VCaP (cell line): ENCODE results near the gene KCNK10.

ENCODE experiments used
- H3K27ac ChIP-seq: fragments of 450-650 bp; 2 replicates; pipeline ENCODE4 v1.5.1; 2017
- TF ChIP-seq, protein P1 (sequence below): fragments of 450-650 bp; conservative IDR thresholded peaks from 2 replicates; pipeline ENCODE4 v1.5.1; 2017; ENCODE audit warnings: mild to moderate bottlenecking, moderate library complexity

KCNK10 gene

DNA sequence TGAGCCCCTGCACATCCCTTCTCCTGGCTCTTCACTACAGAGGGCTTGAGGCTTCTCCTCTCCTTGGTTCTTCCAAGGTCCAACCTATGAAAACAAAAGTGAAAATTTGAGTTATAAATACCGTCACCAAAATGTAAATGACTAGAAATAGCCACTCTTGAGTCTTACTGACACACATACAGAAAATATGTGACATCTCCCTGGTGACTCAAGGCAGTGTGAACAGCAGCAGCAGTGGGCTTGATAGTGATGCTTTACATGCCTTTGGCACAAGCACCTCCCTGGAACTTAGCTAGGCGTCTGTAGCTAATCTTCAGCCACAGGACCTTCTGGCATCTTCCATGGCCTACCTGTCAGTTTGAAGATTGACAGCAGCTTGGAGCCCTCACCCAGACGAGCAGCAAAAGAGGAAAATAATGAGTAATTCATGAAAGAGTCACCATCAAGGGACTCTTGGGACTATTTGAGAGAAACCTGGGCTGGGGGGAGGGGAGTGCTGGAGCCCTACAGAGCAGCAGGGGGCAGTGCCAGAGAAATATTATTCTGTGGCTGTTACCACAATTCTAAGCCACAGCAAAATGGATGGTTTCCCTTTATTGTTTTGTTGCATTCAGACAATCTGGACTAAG is 158.0 kb downstream of the KCNK10 start:
- no peak overlapping the region for H3K27ac ChIP-seq
- TF ChIP-seq, protein P1, sequence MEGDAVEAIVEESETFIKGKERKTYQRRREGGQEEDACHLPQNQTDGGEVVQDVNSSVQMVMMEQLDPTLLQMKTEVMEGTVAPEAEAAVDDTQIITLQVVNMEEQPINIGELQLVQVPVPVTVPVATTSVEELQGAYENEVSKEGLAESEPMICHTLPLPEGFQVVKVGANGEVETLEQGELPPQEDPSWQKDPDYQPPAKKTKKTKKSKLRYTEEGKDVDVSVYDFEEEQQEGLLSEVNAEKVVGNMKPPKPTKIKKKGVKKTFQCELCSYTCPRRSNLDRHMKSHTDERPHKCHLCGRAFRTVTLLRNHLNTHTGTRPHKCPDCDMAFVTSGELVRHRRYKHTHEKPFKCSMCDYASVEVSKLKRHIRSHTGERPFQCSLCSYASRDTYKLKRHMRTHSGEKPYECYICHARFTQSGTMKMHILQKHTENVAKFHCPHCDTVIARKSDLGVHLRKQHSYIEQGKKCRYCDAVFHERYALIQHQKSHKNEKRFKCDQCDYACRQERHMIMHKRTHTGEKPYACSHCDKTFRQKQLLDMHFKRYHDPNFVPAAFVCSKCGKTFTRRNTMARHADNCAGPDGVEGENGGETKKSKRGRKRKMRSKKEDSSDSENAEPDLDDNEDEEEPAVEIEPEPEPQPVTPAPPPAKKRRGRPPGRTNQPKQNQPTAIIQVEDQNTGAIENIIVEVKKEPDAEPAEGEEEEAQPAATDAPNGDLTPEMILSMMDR: no peak

DNA sequence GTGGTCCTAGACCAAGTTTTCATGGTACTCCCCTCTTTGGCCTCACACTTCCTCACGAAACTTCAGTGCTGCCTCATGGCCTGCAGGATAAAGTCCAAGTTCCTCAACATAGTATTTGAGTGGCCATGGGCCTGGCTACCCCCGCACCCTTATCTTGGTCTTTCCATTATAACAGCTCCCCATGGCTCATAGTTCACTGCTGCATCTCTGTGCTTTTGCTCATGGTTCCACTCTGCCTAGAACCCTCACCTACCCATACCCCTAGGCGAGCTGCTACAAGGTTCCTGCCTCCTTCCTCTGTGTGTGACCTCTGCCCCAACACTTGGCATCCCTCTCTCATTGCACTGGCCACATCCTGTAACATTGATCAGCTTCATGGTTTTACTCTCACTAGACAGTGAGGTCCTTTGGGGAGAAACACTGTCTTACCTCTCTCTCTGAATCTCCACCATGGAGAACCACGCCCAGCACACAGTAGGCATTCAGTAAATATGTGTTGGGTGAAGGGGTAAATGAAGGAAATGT is 159.3 kb downstream of the KCNK10 start:
- H3K27ac ChIP-seq: no peak overlapping the region
- TF ChIP-seq, protein P1: no peak

DNA sequence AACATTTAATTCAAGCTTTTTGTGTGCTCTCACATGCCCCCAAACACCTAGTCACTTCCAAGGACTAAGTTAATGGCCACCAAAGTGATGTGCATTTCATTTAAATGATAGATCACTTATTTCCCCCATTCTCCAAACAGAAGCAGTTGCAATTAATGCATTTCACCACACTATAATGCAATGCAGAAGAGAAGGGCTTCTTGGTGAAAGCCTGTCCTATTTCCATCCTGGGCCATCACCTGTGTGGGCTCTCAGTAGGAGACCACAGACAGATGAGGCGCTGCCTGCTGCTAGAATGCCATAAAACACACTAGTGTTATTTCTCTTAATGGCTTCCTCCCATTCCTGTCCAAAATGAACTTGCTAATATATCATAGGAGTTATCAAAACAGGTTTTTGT is 166.9 kb downstream of the KCNK10 start:
- TF ChIP-seq, protein P1: no peak
- no peak overlapping the region; the same call in 1 of the 2 replicates for H3K27ac ChIP-seq

DNA sequence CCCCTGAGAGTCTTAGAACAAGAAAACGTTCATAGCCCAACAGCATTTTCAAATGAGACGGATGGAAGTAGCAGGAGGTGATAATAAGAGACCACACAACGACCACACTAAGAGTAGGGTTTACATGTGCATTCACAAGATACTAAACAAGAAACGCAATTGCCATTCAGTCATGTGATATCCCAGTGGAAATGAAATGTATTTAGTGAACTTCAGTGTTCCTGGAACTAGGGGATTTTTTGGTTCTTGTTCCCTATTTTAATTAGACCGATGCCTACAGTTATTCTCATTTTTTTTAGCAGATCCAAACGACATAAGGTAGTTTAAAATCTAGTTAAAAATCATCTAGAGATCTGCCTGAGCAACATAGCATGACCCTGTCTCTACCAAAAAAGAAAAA is 168.1 kb downstream of the KCNK10 start:
- no peak overlapping the region for H3K27ac ChIP-seq
- TF ChIP-seq, protein P1: no peak

DNA sequence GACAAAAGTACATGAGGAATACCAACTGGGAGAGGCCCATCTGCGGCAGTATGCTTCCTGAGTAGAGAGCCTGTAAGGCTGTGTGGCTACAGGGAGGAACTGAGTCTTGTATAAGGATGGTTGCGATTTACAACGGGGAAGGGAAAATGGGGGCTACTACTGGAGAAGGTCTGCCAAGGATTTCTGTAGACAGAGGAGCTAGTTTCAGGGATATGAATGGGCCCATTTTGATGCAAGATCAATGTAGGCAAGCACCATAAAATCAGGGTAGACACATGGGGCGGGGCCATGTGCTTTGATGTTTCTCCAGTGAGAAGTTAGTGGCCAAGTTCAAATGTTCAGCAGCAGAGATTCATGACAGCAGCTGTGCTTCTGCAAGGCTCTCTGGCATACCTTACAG is 168.7 kb downstream of the KCNK10 start:
- no peak overlapping the region for H3K27ac ChIP-seq
- TF ChIP-seq, protein P1: no peak

DNA sequence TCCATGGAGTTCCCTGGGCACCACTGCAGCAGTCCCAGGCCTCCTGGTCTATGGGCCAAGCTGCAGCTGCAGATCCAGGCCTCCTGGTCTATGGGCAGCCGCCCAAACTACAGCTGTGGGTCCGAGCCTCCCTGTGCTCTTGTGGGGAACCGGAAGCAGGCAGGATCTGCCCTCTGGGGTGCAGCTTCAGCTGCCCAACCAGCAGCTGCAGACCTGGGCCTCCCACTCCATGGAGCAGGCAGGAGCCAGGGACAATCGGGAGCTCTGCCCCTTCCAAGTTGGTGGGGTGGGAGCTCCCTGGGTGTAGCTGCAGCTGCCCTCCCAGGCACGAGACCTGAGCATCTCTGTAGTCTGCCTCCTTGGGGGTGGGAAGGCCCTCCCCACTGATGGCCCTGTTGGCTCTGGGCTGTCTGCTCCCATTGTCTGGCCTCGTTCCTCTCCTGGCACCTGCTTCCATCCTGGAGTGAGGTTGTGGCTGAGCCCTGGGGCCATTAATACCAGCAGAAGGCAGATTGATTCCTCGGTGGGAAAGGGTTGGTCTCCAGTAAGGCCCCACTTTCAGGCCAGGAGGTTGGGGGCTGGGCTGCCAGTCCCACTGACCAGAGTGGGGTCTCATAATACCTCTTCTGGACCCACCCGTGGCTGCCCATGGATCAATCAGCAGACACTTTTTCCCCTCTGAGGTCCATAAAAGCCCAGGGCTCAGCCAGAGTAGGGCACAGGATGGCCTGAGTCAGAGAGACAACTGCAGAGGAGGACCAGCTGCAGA is 176.0 kb downstream of the KCNK10 start:
- H3K27ac ChIP-seq: no peak overlapping the region
- TF ChIP-seq, protein P1: no peak

DNA sequence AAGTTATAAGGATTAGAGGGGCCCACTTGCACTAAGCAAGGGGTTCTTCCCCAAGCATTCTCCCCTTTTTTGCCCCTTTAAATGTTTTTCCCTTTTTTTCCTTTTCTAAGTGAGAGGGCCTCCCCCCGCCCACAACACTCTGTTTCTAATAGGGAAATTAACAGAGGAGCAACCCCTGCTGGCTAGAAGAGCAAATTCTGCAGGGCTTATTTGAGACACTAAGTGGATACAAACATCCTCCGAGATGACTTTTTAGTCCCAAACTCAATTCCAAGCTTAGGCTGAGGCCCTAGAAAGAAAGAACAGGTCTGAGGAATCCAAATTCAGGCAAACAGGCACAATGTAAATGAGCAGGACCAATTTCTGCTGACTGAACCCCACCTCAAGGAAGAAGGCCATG is 179.3 kb downstream of the KCNK10 start:
- no peak overlapping the region for H3K27ac ChIP-seq
- TF ChIP-seq, protein P1: no peak
